Subcutaneous abdominal adipose tissue (tissue), 5 donors: ENCODE measurements around the gene LUC7L2.
A peak's percentile ranks its signal among the peaks of the same experiment; 100 is the strongest.
"Not testable (repeated sequence)": the region's sequence is repeated elsewhere in the genome, so short reads cannot be mapped to it uniquely, and the experiment has no call there.

Experiments used
- H3K27ac ChIP-seq: one replicate; pipeline ENCODE4 v1.7.0; 2013; ENCODE audit warnings: low read depth, mild to moderate bottlenecking, inconsistent platforms, low read length, moderate library complexity
- H3K27me3 ChIP-seq, 5 donors: one replicate each; pipeline ENCODE4 v1.7.0; 2013; ENCODE audit warnings: low read length in 5 of 5, inconsistent platforms in 1 of 5; ENCODE audit not compliant: control insufficient read depth in 5 of 5, insufficient read depth in 4 of 5
- H3K36me3 ChIP-seq, 5 donors: one replicate each; pipeline ENCODE4 v1.7.0; 2013; ENCODE audit warnings: low read length in 5 of 5; ENCODE audit not compliant: control insufficient read depth in 5 of 5, insufficient read depth in 5 of 5
- H3K4me1 ChIP-seq, 5 donors: one replicate each; pipeline ENCODE4 v1.7.0; 2013; ENCODE audit warnings: low read length in 5 of 5, mild to moderate bottlenecking in 3 of 5, moderate library complexity in 1 of 5; ENCODE audit not compliant: control insufficient read depth in 5 of 5, insufficient read depth in 5 of 5
- H3K4me3 ChIP-seq, 5 donors: one replicate each; pipeline ENCODE4 v1.7.0; 2013; ENCODE audit warnings: low read length in 5 of 5, low read depth in 1 of 5
- H3K9ac ChIP-seq, 5 donors: one replicate each; pipeline ENCODE4 v1.7.0; 2013; ENCODE audit warnings: low read length in 5 of 5, mild to moderate bottlenecking in 4 of 5, moderate library complexity in 3 of 5
- H3K9me3 ChIP-seq, 5 donors: one replicate each; pipeline ENCODE4 v1.7.0; 2013; ENCODE audit warnings: low read length in 5 of 5; ENCODE audit not compliant: control insufficient read depth in 5 of 5
- donor health status: healthy.
- donor health status: healthy.
- donor health status: healthy.
- donor health status: healthy.
- donor health status: healthy.

Gene LUC7L2, protein sequence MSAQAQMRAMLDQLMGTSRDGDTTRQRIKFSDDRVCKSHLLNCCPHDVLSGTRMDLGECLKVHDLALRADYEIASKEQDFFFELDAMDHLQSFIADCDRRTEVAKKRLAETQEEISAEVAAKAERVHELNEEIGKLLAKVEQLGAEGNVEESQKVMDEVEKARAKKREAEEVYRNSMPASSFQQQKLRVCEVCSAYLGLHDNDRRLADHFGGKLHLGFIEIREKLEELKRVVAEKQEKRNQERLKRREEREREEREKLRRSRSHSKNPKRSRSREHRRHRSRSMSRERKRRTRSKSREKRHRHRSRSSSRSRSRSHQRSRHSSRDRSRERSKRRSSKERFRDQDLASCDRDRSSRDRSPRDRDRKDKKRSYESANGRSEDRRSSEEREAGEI

DNA sequence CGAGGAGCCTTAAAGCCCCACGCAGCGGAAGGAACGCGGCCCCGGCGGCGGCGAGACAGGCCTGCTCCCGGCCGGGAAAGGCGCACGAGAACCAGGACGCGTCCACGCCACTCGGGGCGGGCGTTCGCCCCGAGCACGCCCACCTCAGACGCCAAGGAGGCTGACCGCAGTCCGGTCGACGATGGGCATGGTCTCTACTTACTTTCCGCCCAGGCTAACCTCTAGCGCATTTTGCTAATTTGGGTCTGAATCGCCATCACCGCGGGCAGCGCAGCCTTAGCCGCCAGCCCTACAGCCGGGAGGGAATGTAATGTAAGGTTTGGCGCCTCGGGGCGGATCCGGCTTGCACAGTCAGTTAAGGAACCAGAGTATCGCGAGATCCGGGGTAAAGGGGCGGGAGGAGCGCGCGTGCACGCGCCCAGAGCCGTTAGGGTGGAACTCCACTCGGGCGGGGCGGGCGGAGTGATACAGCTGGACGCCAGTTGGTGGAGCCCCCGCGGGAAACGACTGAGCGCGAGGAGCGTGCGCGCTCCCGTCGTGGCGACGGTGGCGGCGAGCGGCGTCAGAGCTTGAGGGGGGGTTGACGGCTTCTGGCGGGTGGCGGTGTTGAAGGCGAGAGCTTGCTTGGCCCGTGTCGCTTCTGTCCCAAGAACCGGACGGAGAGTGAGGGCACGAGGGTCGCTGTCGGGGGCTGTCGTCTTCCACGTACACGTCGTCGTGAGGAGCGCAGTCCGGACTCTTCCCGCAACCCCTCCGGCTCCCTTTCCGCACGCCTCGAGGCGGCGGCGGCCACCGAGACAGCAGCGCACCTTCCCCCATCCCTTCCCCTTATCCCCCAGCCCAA, at the start of gene LUC7L2:
LUC7L2 (plus strand) TSS at position 529 of the 844 bp plus-strand sequence. CDS start 368 bp downstream, outside the sequence.
- Histone ChIP-seq H3K9me3 (no peaks in the 10 kb centered on the region), H3K9ac (peak within 1 kb of the TSS; percentile 84 to 99 (median 98)), H3K4me3 (peak within 1 kb of the TSS; percentile 94 to 99 (median 97)), H3K27me3 (no peaks in the 10 kb centered on the region), H3K36me3 (peaks cover 0 to 3% (median 0%) of the 10 kb centered on the region in 5 donors), H3K4me1 (peaks cover 0 to 50% (median 26%) of the 10 kb centered on the region in 5 donors), H3K27ac (peak within 1 kb of the TSS; percentile 94)

DNA sequence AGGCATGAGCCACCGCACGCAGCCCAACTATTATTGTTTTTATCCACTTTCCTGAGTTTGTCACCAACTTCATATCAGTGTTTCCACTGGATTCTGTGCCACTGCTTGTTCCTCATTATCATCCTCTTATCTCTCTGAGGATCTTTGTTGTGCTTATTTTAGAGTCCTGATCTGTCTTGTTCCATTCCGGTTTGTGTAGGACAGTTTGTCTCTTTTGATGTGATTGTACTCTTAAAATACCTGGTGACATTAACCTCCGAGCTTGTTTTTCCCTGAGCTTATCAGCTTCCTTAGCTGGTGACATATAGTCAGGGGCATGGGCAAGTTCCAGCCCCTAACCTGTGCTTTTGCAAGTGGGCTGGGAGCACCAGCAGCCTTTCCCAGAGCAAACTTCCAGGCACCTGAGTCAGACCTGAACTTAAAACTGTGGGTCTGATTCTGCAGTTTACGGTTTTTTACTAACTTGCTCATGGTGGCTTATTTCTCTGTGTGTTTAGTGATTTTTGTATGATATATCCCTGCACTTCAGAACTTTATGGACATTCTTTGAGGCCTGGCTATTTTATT, 41.7 kb upstream of the LUC7L2 start:
- H3K27me3 ChIP-seq: peaks cover 0 to 3% (median 0%) of the 10 kb centered on the region in 5 donors
- no peak overlapping the region for H3K9ac ChIP-seq
- H3K4me1 ChIP-seq: no peaks in the 10 kb centered on the region
- no peaks in the 10 kb centered on the region for H3K9me3 ChIP-seq
- H3K36me3 ChIP-seq: no peaks in the 10 kb centered on the region
- no peak overlapping the region for H3K4me3 ChIP-seq
- no peak overlapping the region for H3K27ac ChIP-seq

DNA sequence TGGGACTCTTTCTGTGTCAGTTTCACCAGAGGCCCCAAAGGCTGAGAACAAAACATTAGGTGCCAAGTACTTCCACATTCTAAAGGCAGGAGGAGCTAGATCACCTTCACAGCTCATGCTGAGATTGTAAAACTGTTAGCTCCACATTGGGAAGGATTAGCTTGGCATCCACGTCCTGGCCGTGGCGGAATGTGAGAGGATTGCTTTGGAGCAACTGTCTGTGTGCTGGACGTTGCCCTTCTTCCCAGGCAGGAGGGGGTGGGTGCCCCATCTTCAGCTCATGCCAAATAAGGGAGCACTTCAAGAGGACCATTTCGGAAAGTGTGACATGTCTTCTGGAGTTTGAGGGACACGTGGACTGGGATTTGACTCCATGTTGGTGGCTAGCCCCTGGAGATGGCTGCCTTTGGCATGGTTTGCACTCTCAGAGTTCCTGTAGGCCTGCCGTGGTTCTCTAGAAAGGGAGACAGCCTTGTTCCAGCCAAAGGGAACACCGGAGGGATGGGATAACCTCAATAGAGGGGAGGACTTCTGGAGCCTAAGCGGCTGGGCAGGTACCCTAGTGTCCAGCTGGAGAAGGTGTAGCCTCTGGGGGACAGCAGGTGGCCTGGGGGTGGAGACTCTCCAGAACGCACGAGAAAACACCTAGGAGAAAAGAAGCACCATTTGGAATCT, 38.5 kb upstream of the LUC7L2 start:
- H3K4me1 ChIP-seq: no peaks in the 10 kb centered on the region
- peaks cover 0 to 3% (median 0%) of the 10 kb centered on the region in 5 donors for H3K27me3 ChIP-seq
- no peaks in the 10 kb centered on the region for H3K9me3 ChIP-seq
- H3K27ac ChIP-seq: no peak overlapping the region
- no peak overlapping the region for H3K4me3 ChIP-seq
- no peaks in the 10 kb centered on the region for H3K36me3 ChIP-seq
- H3K9ac ChIP-seq: no peak overlapping the region

DNA sequence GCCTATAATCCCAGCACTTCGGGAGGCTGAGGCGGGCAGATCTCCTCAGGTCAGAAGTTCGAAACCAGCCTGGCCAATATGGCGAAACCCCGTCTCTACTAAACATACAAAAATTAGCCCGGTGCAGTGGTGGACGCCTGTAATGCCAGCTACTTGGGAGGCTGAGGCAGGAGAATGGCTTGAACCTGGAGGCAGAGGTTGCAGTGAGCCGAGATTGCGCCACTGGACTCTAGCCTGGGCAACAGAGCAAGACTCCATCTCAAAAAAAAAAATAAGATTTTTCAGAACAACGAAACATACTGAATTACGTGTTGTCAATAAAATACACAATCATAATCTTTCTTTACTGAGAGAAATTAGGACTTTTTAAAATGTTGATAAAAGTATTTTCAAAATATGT, 35.0 kb upstream of the LUC7L2 start:
- H3K27ac ChIP-seq, H3K9me3 ChIP-seq, H3K9ac ChIP-seq, H3K4me3 ChIP-seq, H3K4me1 ChIP-seq, H3K36me3 ChIP-seq, H3K27me3 ChIP-seq: not testable (repeated sequence)

DNA sequence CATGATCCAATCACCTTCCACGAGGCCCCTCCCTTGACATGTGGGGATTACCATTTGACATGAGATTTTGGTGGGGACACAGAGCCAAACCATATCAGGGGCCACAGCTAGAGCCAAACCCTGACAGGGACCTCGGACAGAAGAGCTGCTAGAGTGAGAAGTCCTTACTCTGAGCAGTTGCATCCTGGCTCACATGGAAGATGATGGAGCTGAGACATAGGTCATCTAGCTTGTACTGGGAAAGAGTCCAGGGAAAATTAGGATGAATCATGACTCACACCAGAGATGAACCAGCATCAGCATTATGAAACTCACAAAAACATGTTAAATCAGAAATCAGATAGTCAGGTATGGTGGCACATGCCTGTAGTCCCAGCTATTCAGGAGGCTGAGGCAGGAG, 31.3 kb upstream of the LUC7L2 start:
- H3K36me3 ChIP-seq: no peaks in the 10 kb centered on the region
- H3K4me3 ChIP-seq: no peak overlapping the region
- no peaks in the 10 kb centered on the region for H3K27me3 ChIP-seq
- H3K9me3 ChIP-seq: no peaks in the 10 kb centered on the region
- H3K9ac ChIP-seq: no peak overlapping the region
- no peaks in the 10 kb centered on the region for H3K4me1 ChIP-seq
- H3K27ac ChIP-seq: no peak overlapping the region

DNA sequence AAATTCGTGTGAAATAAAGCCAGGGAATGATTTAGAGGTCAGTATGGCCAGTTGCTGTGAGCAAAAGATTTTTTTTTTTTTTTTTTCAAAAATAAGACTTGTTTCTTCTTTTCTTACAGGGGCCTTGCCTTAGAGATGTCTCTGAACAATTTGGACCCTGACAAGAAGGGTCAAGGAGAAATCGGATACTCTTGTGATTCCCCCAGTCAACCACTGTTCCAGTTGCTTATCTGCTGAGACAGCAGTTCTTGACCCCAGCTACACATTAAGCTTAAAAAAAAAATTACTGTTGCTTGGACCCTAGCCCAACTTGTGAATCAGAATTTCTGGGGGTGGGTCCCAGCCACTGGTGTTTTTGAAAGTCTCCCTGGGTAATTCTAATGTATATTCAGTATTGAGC, 30.6 kb upstream of the LUC7L2 start:
- no peaks in the 10 kb centered on the region for H3K36me3 ChIP-seq

DNA sequence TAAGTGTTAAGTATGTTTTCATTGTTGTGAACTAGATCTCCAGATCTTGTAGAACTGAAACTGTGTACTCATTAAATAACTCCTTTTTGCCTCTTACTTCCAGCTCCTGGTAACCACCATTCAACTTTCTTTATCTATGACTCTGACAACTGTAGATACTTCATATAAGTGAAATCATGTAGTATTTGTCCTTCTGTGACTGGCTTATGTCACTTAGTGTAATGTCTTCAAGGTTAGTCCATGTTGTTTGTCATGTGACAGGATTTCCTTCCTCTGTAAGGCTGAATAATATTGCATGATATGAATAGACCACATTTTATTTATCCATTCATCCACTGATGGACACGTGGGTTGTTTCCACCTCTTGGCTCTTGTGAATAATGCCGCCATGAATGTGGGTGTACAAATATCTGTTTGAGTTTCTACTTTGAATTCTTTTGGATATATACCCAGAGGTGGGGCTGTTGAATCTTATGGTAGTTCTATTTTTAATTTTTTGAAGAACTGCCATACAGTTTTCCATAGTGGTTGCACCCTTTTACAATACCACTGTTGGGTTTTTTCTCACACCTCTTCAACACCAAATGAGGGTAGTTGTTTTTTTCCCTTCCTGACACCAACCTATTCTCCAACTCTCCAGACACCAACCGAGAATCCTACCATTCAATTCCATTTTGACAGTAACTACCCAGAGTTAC, 29.2 kb upstream of the LUC7L2 start:
- Histone ChIP-seq H3K9ac (no peak overlapping the region), H3K27me3 (no peaks in the 10 kb centered on the region), H3K4me3 (no peak overlapping the region), H3K4me1 (no peaks in the 10 kb centered on the region), H3K36me3 (no peaks in the 10 kb centered on the region), H3K27ac (no peak overlapping the region), H3K9me3 (no peaks in the 10 kb centered on the region)

More for the DNA sequence above, 30.6 kb upstream of the LUC7L2 start:
- H3K9ac ChIP-seq: no peak overlapping the region
- H3K4me3 ChIP-seq: no peak overlapping the region
- no peaks in the 10 kb centered on the region for H3K9me3 ChIP-seq
- H3K27ac ChIP-seq: no peak overlapping the region
- no peaks in the 10 kb centered on the region for H3K4me1 ChIP-seq
- no peaks in the 10 kb centered on the region for H3K27me3 ChIP-seq

DNA sequence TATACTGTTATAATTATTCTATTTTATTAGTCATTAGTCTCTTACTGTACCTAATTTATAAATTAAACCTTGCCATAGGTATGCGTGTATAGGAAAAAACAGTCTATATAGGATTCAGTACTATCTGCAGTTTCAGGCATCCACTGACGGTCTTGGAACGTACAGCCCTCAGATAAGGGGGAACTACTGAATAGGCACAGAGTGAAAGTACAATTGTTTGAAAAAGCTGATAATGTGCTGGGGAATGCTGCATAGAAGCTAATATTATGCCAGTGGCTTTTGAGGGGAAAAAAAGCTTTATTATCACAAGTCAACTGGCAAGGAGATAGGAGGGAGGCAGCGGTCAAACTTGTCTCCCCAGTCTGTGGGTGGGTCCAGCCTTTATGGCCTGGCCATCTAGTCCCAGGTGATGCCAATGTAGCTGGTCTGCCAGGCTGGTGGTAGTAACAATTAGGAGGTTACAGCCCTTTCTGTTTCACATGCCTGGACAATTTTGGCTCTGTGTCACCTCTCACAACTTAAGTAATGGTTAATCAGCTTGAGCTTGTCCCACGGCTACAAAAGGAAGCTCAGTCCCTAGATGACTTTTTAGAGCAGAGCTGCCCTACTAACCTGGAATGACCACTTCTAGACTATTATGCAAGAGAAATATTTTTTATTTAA, 26.9 kb upstream of the LUC7L2 start:
- H3K36me3 ChIP-seq: no peaks in the 10 kb centered on the region
- no peak overlapping the region for H3K4me3 ChIP-seq
- no peak overlapping the region for H3K27ac ChIP-seq
- no peak overlapping the region for H3K9ac ChIP-seq
- H3K27me3 ChIP-seq: no peaks in the 10 kb centered on the region
- H3K9me3 ChIP-seq: no peaks in the 10 kb centered on the region
- no peaks in the 10 kb centered on the region for H3K4me1 ChIP-seq

DNA sequence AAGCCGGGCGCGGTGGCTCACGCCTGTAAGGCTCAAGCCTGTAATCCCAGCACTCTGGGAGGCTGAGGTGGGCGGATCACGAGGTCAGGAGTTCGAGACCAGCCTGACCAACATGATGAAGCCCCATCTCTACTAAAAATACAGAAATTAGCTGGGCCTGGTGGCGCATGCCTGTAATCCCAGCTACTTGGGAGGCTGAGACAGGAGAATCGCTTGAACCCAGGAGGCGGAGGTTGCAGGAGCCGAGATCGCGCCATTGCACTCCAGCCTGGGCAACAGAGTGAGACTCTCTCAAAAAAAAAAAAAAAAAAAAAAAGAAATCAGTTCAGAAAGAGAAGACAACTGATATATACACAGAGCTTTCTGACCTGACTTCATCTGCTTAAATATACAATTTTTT, 26.3 kb upstream of the LUC7L2 start:
- H3K4me1 ChIP-seq, H3K9ac ChIP-seq, H3K9me3 ChIP-seq, H3K27me3 ChIP-seq, H3K27ac ChIP-seq, H3K36me3 ChIP-seq, H3K4me3 ChIP-seq: not testable (repeated sequence)
